Measurements from ENCODE around the gene APOBEC3A.
"Not testable (repeated sequence)": the region's sequence is repeated elsewhere in the genome, so short reads cannot be mapped to it uniquely, and the experiment has no call there.

GRCh38 chr22:39008271-39008850, 51.0 kb downstream of the APOBEC3A start:
- TF ChIP-seq, protein P1, sequence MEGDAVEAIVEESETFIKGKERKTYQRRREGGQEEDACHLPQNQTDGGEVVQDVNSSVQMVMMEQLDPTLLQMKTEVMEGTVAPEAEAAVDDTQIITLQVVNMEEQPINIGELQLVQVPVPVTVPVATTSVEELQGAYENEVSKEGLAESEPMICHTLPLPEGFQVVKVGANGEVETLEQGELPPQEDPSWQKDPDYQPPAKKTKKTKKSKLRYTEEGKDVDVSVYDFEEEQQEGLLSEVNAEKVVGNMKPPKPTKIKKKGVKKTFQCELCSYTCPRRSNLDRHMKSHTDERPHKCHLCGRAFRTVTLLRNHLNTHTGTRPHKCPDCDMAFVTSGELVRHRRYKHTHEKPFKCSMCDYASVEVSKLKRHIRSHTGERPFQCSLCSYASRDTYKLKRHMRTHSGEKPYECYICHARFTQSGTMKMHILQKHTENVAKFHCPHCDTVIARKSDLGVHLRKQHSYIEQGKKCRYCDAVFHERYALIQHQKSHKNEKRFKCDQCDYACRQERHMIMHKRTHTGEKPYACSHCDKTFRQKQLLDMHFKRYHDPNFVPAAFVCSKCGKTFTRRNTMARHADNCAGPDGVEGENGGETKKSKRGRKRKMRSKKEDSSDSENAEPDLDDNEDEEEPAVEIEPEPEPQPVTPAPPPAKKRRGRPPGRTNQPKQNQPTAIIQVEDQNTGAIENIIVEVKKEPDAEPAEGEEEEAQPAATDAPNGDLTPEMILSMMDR (IDR thresholded peaks at IDR 0.05): not testable (repeated sequence)
- not testable (repeated sequence) for TF ChIP-seq POLR2A (IDR thresholded peaks at IDR 0.05); POLR2AphosphoS5 (IDR thresholded peaks at IDR 0.05; ENCODE audit: insufficient read depth in 1 of 2, low read depth in 1 of 2)

Measured in vagina (tissue), 2 donors.